GM21825 (cell line): ENCODE results near the gene SNX9.
A peak's percentile ranks its signal among the peaks of the same experiment; 100 is the strongest.
"Not testable (repeated sequence)": the region's sequence is repeated elsewhere in the genome, so short reads cannot be mapped to it uniquely, and the experiment has no call there.

Experiments
- ATAC-seq: cut with Tn5 transposase; IDR thresholded peaks from one replicate; pipeline ENCODE4 v1.9.1; 2021; ENCODE audit warnings: mild to moderate bottlenecking, moderate library complexity; ENCODE audit not compliant: unreplicated experiment

SNX9 gene

DNA sequence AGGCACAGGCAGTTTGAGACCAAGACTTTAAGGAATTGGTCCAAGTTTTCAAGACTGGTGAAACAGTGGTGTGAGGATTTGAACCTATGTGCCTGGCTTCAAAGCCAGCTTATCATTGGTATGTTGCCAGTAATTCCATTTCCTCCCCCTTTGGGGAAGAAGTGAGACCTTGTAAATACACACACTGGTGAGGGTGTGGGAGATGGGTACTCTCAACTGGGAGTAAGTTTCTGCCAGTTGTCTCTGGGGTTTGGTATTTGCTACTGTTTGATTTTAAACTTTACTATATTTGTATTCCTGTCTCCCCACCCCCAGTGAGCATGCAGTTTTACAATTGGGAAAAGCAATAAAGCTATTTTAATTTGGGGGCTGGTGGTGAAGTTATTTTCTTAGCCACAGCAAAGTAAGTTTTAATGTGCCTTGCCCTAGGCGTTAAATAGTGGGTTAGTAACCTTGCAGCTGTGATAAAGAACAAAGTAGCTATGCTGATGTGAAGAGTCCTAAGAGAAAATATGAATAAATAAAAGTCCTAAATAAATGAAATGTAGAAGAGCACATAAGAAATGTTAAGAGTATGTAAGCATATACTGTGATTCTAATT, 31.0 kb downstream of the SNX9 start:
- ATAC-seq, result no peak

GRCh38 chr6:157855325-157855724, 32.3 kb downstream of the SNX9 start:
- no peak for ATAC-seq

- ATAC-seq, result not testable (repeated sequence)
Measured at GRCh38 chr6:157855804-157856203, 32.8 kb downstream of the SNX9 start.

GRCh38 chr6:157858664-157859063, 35.6 kb downstream of the SNX9 start:
- ATAC-seq, result not testable (repeated sequence)

- no peak for ATAC-seq
Measured at GRCh38 chr6:157859775-157860504, 36.9 kb downstream of the SNX9 start.

DNA sequence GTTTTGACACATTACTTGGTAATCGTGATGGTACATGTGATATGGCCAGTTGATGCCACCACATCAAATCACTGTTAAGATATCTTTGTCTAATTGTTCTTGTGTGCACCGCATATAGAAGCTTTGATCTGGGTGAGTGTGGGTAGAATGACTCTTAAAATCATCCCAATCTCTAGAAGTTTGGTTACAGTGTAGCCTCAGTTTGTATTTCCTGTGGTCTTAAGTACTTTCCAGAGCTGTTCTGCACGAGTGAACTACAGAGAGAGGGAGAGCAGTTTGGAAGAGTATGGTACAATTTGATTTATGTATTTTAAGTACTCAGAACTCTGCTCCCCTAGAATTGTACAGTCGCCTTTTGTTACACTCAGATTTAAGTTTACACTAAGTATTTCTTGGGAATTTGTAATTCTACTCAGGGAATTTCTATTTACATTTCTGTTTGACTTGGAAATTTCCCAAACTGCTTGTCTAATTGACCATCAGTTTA, 37.5 kb downstream of the SNX9 start:
- no peak for ATAC-seq

- no peak for ATAC-seq
Measured at GRCh38 chr6:157861184-157861583, 38.1 kb downstream of the SNX9 start.

- ATAC-seq, result no peak
Measured at GRCh38 chr6:157861814-157862213, 38.8 kb downstream of the SNX9 start.

DNA sequence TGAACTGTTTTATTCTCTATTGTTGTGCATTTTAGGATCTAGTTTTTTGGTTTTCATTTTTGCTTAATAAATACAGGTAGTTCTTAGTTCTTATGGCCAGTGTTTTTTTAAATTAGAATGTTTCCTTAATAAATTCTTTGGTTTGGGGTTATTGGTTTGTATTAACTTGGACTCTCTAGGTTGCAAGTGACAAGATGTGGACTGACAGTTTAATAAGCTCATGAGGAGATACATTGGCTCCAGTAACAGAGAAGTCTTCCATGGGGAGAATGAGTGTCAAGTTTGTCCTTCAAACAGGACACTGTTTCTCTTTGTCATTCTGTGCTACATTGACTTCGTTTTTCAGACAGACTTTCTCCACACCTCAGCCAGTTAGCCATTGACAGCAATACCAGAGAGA, 39.7 kb downstream of the SNX9 start:
- ATAC-seq, result no peak

- no peak for ATAC-seq
Measured at GRCh38 chr6:157864185-157864761, 41.2 kb downstream of the SNX9 start.

GRCh38 chr6:157865249-157865648, 42.2 kb downstream of the SNX9 start:
- no peak for ATAC-seq

DNA sequence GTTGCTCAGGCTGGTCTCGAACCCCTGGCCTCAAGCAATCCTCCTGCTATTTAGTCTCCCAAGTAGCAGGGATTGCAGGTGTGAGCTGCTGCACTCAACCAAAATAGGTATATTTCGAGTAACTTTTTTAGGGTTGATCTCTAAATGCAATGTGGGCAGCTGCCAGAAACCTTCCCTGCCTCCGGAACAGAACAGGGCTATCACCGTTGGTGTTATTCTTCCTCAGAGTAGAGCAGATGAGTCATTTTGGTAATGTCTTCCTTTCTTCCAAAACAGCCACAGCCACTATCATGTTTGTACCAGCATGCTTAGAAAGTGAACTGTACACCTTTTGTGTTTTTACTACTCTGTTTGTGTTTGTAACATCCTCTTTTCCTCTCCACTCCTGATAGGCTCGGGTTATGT, 44.1 kb downstream of the SNX9 start:
- no peak for ATAC-seq

DNA sequence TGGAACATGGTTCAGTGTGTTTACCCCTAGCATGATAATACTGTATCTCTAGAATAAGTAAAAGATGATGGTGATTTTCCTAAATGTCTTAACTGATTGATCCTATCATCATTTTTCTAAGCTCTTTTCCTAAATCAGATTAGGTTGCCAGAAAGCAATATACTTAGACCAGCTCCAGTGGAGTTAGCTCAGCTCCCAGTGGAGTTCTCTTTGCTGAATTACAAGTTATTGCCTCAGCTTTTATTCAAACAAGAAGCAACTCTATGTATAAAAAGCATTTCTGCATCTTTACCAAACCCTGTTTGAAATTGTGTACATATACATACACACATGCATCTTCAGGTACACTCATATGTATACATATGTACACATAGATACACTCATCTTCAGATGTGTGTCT, 44.9 kb downstream of the SNX9 start:
- ATAC-seq, result no peak

DNA sequence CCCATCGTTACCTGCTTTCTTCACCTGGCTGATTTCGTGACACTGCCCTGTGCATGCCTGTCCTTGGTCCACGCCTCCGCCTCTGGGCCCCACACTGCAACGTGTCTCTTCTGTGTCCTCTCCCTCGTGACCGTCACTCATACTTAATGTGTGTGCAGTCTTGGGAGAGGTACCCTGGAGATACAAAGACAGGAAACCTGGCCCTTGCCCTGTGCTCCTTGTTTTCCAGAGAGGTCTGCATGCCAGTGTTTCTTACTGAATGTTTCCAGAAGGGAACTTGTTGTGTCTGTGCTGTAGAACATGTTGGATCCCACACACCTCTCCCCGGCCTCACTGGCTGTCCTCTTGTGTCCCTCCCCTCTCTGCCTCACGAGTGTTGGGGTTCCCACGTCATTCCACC, 45.8 kb downstream of the SNX9 start:
- no peak for ATAC-seq

GRCh38 chr6:157869673-157870302, 46.7 kb downstream of the SNX9 start:
- ATAC-seq, result no peak

- ATAC-seq, result peak; percentile 61
Measured at GRCh38 chr6:157873735-157874344, 50.8 kb downstream of the SNX9 start.

- no peak for ATAC-seq
Measured at GRCh38 chr6:157877149-157877548, 54.1 kb downstream of the SNX9 start.

- no peak for ATAC-seq
Measured at GRCh38 chr6:157877573-157878438, 54.8 kb downstream of the SNX9 start.

DNA sequence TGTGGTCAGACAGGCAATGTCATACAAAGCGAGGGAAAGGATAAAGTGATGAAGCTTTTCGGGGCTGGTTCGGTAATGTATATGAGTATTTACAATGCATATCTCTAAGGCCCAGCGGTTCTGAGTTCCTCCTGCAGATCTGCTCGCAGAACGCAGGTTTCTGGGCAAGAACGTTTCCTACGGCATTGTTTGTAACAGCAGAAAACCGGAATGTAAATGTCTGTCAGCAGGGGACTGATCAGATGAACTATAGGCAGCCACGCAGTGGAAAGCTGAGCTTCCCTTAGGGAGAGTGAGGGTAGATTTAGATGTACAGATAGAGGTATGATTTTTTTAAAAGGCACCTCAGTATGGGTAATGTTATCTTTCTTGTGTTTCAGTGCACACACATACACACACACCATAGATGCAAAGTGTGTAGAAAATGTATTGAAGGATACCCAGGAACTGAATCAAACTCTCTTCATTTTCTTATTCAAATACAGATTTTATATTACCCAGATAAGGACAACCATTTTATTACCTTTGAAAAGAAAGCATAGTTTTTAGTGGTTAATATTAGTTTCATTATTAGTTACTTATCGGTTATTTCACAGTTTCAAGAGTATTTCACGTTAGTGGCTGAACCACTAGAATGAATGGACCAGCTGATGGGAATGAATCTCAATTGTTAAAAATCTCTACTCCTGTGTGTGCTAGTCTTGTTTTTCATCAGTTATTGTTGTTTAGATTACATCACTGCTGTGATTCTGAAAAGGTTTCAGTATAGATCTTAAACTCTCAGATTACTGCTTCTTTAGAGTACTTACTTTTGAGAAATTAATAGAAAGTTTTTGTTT, 56.2 kb downstream of the SNX9 start:
- ATAC-seq, result peak; percentile 88
